HEK293 (cell line): Measurements from ENCODE around the gene HS1BP3.

Experiments
- CTCF ChIA-PET: fragments of 350-600 bp; formaldehyde crosslinking; extraction: SDS; loops from one replicate; lab custom pipeline; 2021; ENCODE audit warnings: antibody characterized with exemption; lab: Yijun Ruan, JAX
- POLR2A ChIA-PET: fragments of 300-600 bp; formaldehyde crosslinking; extraction: SDS; loops from one replicate; lab custom pipeline; 2020; ENCODE audit warnings: antibody characterized with exemption, inconsistent platforms; lab: Yijun Ruan, JAX
- H3K27ac ChIP-seq: fragments of 200-500 bp; sonication (Bioruptor generic); 2 replicates; pipeline ENCODE4 v1.5.1; 2014; ENCODE audit warnings: low read depth, low read length, control low read depth, inconsistent platforms; ENCODE audit errors: extremely low read depth
- H3K36me3 ChIP-seq, 2 experiments: fragments of 200-500 bp in 1 of 2; sonication (Bioruptor generic) in 1 of 2; 1 replicate in 1 of 2; 2 replicates in 1 of 2; pipeline ENCODE4 v1.5.1; 2014 to 2017; ENCODE audit warnings: inconsistent platforms in 2 of 2, low read length in 2 of 2; ENCODE audit not compliant: control insufficient read depth in 2 of 2, insufficient read depth in 1 of 2
- H3K4me1 ChIP-seq: fragments of 200-500 bp; sonication (Bioruptor generic); 2 replicates; pipeline ENCODE4 v1.5.1; 2014; ENCODE audit warnings: mild to moderate bottlenecking, low read length, inconsistent platforms; ENCODE audit not compliant: control insufficient read depth, insufficient read depth
- H3K4me3 ChIP-seq: 2 replicates; pipeline ENCODE4 v1.5.1; 2011; ENCODE audit warnings: low read depth, mild to moderate bottlenecking, control low read depth, low read length, moderate library complexity
- H3K9me3 ChIP-seq: fragments of 200-500 bp; sonication (Bioruptor generic); 2 replicates; pipeline ENCODE4 v1.5.1; 2014; ENCODE audit warnings: low read depth, low read length, inconsistent platforms; ENCODE audit not compliant: control insufficient read depth, insufficient read depth
- REPIN1 ChIP-seq: fragments of 450-650 bp; formaldehyde crosslinking; IDR thresholded peaks from 2 replicates; pipeline ENCODE4 v1.5.1; 2017; ENCODE audit warnings: missing biosample characterization, missing genetic modification characterization, low read depth
- SCRT1 ChIP-seq: fragments of 450-650 bp; formaldehyde crosslinking; IDR thresholded peaks from 2 replicates; pipeline ENCODE4 v1.5.1; 2016; ENCODE audit warnings: missing biosample characterization, missing genetic modification characterization, borderline replicate concordance
- ZNF121 ChIP-seq: fragments of 450-650 bp; formaldehyde crosslinking; IDR thresholded peaks from 2 replicates; pipeline ENCODE4 v1.5.1; 2016; ENCODE audit warnings: missing biosample characterization, missing genetic modification characterization
- ZNF202 ChIP-seq: fragments of 450-650 bp; formaldehyde crosslinking; IDR thresholded peaks from 2 replicates; pipeline ENCODE4 v1.5.1; 2016; ENCODE audit warnings: missing biosample characterization, missing genetic modification characterization, borderline replicate concordance
- ZNF239 ChIP-seq: fragments of 450-650 bp; formaldehyde crosslinking; IDR thresholded peaks from 2 replicates; pipeline ENCODE4 v1.5.1; 2016; ENCODE audit warnings: missing biosample characterization, missing genetic modification characterization
- ZNF624 ChIP-seq: fragments of 450-650 bp; formaldehyde crosslinking; IDR thresholded peaks from 2 replicates; pipeline ENCODE4 v1.5.1; 2017; ENCODE audit warnings: missing biosample characterization, missing genetic modification characterization
- ZNF626 ChIP-seq: fragments of 450-650 bp; sonication (Bioruptor Pico); formaldehyde crosslinking; IDR thresholded peaks from 2 replicates; pipeline ENCODE4 v1.5.1; 2018; ENCODE audit warnings: missing biosample characterization, missing genetic modification characterization, inconsistent platforms
- ZNF747 ChIP-seq: fragments of 450-650 bp; formaldehyde crosslinking; IDR thresholded peaks from 2 replicates; pipeline ENCODE4 v1.5.1; 2016; ENCODE audit warnings: missing biosample characterization, missing genetic modification characterization
- ZNF791 ChIP-seq: fragments of 450-650 bp; formaldehyde crosslinking; IDR thresholded peaks from 2 replicates; pipeline ENCODE4 v1.5.1; 2016; ENCODE audit warnings: missing biosample characterization, missing genetic modification characterization
- ZNF837 ChIP-seq: fragments of 450-650 bp; formaldehyde crosslinking; IDR thresholded peaks from 2 replicates; pipeline ENCODE4 v1.5.1; 2016; ENCODE audit warnings: missing biosample characterization, missing genetic modification characterization
- TF ChIP-seq, protein P1 (sequence below): fragments of 450-650 bp; formaldehyde crosslinking; IDR thresholded peaks from 2 replicates; pipeline ENCODE4 v1.5.1; 2016; ENCODE audit warnings: missing biosample characterization, missing genetic modification characterization, borderline replicate concordance
- TF ChIP-seq, protein P2 (sequence below): fragments of 450-650 bp; formaldehyde crosslinking; IDR thresholded peaks from 2 replicates; pipeline ENCODE4 v1.5.1; 2016; ENCODE audit warnings: missing biosample characterization, missing genetic modification characterization
- TF ChIP-seq, protein P3 (sequence below): fragments of 450-650 bp; formaldehyde crosslinking; IDR thresholded peaks from 2 replicates; pipeline ENCODE4 v1.5.1; 2016; ENCODE audit warnings: missing biosample characterization, missing genetic modification characterization
- TF ChIP-seq, protein P4 (sequence below): fragments of 450-650 bp; formaldehyde crosslinking; IDR thresholded peaks from 2 replicates; pipeline ENCODE4 v1.5.1; 2016; ENCODE audit warnings: missing biosample characterization, missing genetic modification characterization

HS1BP3 gene

DNA sequence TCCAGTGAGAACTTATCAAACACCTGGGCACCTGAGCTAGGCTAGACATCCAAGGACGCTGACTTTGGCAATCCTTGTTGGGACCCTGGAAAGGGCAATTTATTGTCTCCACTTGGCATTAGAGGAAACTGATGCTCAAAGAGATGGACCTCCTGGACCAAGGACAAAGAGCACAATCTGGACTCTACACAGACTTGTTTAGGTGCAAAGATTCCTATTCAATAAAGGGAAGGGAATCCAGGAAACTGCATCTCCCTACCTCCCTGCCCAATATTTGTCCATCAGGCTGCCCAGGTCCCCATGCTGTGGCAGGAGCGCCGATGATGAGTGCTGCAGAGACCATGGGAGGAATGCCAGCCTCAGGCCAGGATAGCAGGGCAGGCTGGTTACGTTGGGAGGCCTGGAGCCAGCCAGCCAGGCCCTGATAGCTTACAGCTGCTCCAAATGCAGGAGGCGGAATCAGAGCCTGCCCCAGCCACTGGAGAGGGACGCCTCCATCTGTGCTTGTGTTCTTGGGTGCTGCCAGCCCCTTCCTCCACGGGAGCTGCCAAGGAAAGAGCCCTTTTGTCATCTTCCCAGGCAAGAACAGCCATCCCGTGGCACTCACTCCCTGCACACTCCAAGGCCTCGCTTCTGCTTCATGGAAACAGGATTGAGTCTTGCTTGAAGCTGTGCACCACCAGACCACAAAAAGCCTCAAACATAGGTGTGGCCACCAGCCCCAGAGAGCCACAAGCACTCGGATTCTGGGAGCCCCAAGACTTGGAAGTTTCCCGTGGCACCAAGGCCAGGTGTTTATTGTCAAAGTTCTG, 60.0 kb downstream of the HS1BP3 start:
- Histone ChIP-seq H3K4me3 (no peak overlapping the region), H3K36me3 (no peaks in the 10 kb centered on the region), H3K27ac (no peak overlapping the region), H3K9me3 (no peaks in the 10 kb centered on the region), H3K4me1 (no peaks in the 10 kb centered on the region)
- TF ChIP-seq ZNF791 (tag by site-specific recombination) (no peak), ZNF624 (tag by site-specific recombination) (no peak), ZNF202 (tag by site-specific recombination) (no peak), ZNF837 (tag by site-specific recombination) (no peak), SCRT1 (no peak), ZNF239 (tag by site-specific recombination) (no peak), ZNF121 (tag by site-specific recombination) (no peak), REPIN1 (tag by site-specific recombination) (no peak), ZNF626 (no peak), ZNF747 (tag by site-specific recombination) (no peak)
- TF ChIP-seq, protein P1, sequence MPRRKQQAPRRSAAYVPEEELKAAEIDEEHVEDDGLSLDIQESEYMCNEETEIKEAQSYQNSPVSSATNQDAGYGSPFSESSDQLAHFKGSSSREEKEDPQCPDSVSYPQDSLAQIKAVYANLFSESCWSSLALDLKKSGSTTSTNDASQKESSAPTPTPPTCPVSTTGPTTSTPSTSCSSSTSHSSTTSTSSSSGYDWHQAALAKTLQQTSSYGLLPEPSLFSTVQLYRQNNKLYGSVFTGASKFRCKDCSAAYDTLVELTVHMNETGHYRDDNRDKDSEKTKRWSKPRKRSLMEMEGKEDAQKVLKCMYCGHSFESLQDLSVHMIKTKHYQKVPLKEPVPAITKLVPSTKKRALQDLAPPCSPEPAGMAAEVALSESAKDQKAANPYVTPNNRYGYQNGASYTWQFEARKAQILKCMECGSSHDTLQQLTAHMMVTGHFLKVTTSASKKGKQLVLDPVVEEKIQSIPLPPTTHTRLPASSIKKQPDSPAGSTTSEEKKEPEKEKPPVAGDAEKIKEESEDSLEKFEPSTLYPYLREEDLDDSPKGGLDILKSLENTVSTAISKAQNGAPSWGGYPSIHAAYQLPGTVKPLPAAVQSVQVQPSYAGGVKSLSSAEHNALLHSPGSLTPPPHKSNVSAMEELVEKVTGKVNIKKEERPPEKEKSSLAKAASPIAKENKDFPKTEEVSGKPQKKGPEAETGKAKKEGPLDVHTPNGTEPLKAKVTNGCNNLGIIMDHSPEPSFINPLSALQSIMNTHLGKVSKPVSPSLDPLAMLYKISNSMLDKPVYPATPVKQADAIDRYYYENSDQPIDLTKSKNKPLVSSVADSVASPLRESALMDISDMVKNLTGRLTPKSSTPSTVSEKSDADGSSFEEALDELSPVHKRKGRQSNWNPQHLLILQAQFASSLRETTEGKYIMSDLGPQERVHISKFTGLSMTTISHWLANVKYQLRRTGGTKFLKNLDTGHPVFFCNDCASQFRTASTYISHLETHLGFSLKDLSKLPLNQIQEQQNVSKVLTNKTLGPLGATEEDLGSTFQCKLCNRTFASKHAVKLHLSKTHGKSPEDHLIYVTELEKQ (tag by site-specific recombination), result no peak
- TF ChIP-seq, protein P2, sequence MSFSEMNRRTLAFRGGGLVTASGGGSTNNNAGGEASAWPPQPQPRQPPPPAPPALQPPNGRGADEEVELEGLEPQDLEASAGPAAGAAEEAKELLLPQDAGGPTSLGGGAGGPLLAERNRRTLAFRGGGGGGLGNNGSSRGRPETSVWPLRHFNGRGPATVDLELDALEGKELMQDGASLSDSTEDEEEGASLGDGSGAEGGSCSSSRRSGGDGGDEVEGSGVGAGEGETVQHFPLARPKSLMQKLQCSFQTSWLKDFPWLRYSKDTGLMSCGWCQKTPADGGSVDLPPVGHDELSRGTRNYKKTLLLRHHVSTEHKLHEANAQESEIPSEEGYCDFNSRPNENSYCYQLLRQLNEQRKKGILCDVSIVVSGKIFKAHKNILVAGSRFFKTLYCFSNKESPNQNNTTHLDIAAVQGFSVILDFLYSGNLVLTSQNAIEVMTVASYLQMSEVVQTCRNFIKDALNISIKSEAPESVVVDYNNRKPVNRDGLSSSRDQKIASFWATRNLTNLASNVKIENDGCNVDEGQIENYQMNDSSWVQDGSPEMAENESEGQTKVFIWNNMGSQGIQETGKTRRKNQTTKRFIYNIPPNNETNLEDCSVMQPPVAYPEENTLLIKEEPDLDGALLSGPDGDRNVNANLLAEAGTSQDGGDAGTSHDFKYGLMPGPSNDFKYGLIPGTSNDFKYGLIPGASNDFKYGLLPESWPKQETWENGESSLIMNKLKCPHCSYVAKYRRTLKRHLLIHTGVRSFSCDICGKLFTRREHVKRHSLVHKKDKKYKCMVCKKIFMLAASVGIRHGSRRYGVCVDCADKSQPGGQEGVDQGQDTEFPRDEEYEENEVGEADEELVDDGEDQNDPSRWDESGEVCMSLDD, result no peak
- TF ChIP-seq, protein P3, sequence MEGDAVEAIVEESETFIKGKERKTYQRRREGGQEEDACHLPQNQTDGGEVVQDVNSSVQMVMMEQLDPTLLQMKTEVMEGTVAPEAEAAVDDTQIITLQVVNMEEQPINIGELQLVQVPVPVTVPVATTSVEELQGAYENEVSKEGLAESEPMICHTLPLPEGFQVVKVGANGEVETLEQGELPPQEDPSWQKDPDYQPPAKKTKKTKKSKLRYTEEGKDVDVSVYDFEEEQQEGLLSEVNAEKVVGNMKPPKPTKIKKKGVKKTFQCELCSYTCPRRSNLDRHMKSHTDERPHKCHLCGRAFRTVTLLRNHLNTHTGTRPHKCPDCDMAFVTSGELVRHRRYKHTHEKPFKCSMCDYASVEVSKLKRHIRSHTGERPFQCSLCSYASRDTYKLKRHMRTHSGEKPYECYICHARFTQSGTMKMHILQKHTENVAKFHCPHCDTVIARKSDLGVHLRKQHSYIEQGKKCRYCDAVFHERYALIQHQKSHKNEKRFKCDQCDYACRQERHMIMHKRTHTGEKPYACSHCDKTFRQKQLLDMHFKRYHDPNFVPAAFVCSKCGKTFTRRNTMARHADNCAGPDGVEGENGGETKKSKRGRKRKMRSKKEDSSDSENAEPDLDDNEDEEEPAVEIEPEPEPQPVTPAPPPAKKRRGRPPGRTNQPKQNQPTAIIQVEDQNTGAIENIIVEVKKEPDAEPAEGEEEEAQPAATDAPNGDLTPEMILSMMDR (tag by site-specific recombination), result no peak
- TF ChIP-seq, protein P4, sequence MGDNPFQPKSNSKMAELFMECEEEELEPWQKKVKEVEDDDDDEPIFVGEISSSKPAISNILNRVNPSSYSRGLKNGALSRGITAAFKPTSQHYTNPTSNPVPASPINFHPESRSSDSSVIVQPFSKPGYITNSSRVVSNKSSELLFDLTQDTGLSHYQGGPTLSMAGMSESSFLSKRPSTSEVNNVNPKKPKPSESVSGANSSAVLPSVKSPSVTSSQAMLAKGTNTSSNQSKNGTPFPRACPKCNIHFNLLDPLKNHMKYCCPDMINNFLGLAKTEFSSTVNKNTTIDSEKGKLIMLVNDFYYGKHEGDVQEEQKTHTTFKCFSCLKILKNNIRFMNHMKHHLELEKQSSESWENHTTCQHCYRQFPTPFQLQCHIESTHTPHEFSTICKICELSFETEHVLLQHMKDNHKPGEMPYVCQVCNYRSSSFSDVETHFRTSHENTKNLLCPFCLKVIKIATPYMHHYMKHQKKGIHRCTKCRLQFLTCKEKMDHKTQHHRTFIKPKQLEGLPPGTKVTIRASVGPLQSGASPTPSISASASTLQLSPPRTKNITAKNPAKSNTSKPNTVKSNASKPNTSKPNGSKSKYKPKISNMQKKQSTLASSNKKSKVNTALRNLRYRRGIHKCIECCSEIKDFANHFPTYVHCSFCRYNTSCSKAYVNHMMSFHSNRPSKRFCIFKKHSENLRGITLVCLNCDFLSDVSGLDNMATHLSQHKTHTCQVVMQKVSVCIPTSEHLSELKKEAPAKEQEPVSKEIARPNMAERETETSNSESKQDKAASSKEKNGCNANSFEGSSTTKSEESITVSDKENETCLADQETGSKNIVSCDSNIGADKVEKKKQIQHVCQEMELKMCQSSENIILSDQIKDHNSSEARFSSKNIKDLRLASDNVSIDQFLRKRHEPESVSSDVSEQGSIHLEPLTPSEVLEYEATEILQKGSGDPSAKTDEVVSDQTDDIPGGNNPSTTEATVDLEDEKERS (tag by site-specific recombination), result no peak
- POLR2A ChIA-PET, result interaction anchor here (1.7 to 3.3 kb wide), 2 partner anchors 11 to 144 kb away, joined by 3 to 15 read pairs; partner anchors contain the start of gene RHOB
- CTCF ChIA-PET, result interaction anchor here (0.6 to 1.7 kb wide), 2 partner anchors 9 to 52 kb away, joined by 3 to 4 read pairs; no protein-coding TSS in a partner anchor
